Stimulated activated CD4-positive, alpha-beta T cell treated with anti-CD3 and anti-CD28 coated beads, Interleukin-1b, Interleukin-23, amount 100 ng/mL, for 48 hours (primary cell): ENCODE data around the gene TRIM5.
"Not testable (repeated sequence)": the region's sequence is repeated elsewhere in the genome, so short reads cannot be mapped to it uniquely, and the experiment has no call there.

ENCODE experiments used
- DNase-seq: peaks from one replicate; pipeline ENCODE4 v3.0.0-alpha.2; 2020

TRIM5 gene

GRCh38 chr11:5686426-5686825, 1.6 kb upstream of the TRIM5 start:
- DNase-seq, result no peak

- DNase-seq, result no peak
Observed at GRCh38 chr11:5684036-5684645, 733 bp downstream of the TRIM5 start.

GRCh38 chr11:5683620-5684019, 1.3 kb downstream of the TRIM5 start:
- DNase-seq, result peak; percentile 51

DNA sequence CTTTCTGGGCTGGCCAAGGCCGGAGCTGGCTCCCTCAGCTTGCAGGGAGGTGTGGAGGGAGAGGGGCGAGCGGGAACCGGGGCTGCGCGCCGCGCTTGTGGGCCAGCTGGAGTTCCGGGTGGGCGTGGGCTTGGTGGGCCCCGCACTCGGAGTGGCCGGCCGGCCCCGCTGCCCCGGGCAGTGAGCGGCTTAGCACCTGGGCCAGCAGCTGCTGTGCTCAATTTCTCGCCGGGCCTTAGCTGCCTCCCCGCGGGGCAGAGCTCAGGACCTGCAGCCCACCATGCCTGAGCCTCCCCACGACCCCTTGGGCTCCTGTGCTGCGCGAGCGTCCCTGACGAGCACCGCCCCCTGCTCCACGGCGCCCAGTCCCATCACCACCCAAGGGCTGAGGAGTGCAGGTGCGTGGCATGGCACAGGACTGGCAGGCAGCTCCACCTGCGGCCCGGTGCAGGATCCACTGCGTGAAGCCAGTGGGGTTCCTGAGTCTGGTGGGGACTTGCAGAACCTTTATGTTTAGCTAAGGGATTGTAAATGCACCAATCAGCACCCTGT, 1.9 kb downstream of the TRIM5 start:
- DNase-seq, result not testable (repeated sequence)

- DNase-seq, result no peak
Observed at GRCh38 chr11:5679811-5680210, 5.1 kb downstream of the TRIM5 start.

GRCh38 chr11:5674391-5674790, 10.5 kb downstream of the TRIM5 start:
- DNase-seq, result no peak

- no peak for DNase-seq
Observed at GRCh38 chr11:5671831-5672230, 13.0 kb downstream of the TRIM5 start.

- DNase-seq, result no peak
Observed at GRCh38 chr11:5666402-5666793, 18.5 kb downstream of the TRIM5 start.

DNA sequence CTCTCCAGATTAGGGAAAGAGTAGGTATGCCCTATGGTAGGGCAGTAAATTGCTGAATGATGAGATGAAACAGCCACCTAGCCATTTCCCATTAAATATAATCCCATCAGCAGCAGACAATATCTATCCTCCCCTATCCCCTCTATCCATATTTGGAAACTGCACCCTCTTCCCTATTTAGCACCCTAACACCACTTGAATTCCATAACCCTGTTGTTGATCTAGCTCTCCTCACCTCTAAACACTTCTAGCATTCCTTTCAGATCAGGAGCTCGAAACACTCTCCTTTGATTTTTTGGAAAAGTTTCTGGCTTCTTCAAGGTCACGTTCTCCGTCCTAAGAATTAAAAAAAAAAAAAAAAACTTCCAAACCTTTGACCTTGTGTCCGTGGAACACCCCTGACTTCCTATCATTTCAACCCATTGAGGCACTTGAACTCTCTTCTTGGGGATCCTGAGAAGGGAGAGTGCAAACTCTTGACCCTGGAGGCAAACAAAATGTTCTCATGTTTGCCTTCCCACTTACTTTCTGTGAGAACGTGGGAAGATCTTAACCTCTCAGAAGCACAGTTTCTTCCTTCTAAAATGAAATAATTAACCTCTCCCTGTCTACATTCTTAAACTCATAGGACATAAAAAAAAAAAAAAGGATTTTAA, 19.0 kb downstream of the TRIM5 start:
- no peak for DNase-seq

GRCh38 chr11:5665051-5665570, 19.8 kb downstream of the TRIM5 start:
- DNase-seq, result no peak

DNA sequence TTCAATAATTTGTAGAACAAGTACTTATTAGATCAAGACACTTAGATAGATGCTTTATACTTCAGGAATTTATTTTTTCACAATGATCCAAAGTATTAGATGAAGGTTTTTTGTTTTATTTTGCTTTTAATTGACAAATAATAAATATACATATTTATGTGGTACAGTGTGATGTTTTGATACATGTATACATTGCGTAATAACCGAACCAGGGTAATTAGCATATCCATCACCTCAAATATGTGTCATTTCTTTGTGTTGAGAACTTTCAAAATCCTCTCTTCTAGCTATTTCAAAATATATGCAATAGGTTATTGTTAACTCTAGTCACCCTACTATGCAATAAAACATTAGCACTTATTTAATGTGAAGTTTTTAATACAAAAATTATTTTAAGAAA, 21.4 kb downstream of the TRIM5 start:
- DNase-seq, result no peak

DNA sequence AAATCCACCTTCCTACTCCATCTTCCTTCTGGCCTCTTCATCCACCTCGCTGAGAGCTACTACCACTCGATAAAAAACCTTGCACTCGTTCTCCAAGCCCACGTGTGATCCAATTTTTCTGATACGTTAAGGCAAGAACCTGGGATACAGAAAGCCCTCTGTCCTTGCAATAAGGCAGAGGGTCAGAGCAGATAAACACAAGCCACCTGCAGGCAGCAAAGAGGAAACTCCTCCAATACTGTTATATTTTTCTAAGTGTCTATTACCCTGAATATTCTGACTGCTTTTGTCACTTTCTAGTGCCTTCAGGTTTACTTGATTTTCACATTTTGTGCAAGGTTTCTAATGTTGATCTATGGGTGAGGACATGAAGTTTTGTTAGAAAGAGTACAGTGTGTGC, 26.6 kb downstream of the TRIM5 start:
- no peak for DNase-seq

DNA sequence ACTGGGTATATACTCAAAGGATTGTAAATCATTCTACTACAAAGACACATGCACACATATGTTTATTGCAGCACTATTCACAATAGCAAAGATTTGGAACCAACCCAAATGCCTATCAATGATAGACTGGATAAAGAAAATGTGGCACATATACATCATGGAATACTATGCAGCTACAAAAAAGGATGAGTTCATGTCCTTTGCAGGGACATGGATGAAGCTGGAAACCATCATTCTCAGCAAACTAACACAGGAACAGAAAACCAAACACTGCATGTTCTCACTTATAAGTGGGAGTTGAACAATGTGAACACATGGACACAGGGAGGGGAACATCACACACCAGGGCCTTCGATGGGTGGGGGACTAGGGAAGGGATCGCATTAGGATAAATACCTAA, 27.9 kb downstream of the TRIM5 start:
- not testable (repeated sequence) for DNase-seq

GRCh38 chr11:5655474-5655873, 29.4 kb downstream of the TRIM5 start:
- no peak for DNase-seq

- DNase-seq, result no peak
Observed at GRCh38 chr11:5646139-5646538, 38.7 kb downstream of the TRIM5 start.

- no peak for DNase-seq
Observed at GRCh38 chr11:5643585-5643984, 41.3 kb downstream of the TRIM5 start.

DNA sequence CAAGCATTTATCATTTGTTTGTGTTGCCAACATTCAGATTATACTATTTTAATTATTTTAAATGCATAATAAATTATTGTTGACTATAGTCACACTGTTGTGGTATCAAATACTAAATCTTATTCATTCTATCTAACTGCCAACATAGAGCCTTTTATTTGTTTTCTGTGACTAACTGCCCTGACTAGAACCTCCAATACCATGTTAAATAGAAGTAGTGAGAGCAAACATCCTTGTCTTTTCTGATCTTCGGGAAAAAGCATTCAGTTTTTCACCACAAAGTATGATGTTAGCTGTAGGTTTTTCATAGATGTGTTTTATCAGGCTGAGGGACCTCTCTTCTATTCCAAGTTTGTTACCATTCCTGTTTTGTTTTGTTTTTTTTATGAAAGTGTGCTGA, 44.9 kb downstream of the TRIM5 start:
- no peak for DNase-seq

DNA sequence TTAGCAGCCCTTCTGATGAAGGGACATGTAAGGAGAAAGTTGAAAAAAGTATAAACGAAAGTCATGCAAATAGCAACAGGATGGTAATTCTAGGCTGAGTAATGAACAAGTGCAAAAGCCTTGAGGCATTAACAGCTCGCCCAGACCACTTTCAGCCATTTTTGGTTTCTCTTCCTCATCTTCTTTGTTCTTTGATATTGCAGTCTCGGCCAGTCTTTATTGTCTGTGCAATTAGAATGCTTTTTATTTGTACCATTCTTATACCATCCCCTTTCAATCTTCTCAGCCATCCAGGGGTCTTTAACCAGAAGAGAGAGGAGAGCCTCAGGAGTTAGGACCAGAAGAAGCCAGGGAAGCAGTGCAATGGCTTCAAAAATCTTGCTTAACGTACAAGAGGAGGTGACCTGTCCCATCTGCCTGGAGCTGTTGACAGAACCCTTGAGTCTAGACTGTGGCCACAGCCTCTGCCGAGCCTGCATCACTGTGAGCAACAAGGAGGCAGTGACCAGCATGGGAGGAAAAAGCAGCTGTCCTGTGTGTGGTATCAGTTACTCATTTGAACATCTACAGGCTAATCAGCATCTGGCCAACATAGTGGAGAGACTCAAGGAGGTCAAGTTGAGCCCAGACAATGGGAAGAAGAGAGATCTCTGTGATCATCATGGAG, 52.8 kb downstream of the TRIM5 start:
- DNase-seq, result no peak

DNA sequence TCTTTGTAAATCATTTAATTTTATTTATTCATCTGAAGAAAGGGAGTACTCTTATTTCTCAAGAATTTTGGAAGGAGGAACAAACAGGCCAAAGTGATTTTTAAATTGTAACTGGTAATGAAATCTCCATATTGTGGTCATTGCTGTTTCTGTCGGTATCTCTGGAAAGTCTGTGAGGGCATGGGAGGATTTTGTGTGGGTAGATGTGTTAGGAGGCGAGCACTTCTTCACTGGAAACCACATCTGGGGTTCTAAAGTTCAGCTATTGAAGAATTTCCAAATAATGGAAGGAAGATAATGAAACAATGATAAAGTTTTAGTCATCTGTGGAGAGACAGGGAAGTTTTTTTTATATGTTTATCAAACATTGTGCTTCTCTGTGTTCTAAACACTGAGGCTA, 53.5 kb downstream of the TRIM5 start:
- no peak for DNase-seq

GRCh38 chr11:5626196-5626595, 58.7 kb downstream of the TRIM5 start:
- DNase-seq, result no peak

DNA sequence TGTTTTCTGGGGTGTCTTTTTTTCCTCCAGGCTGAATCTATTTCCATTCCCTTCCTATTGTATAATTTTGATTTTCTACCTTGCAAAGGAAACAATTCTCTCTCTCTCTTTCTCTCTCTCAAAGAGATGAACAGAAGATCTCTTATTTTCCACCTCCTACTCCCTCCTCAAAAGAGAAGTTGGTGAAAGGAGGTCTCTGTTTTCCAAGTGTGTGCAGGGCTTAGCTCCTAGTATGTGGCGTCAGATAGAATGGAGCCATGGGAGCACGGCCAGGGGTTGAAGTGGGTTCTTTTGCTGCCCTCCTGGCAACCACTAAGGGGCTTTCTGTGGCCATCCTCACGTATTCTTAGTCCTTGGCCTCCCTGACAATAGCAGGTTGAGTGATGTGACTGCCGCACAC, 59.6 kb downstream of the TRIM5 start:
- DNase-seq, result no peak

- DNase-seq, result peak; percentile 52
Observed at GRCh38 chr11:5624489-5625279, 60.2 kb downstream of the TRIM5 start, which contains the start of gene TRIM34. TRIM34 (plus strand) TSS chr11:5625001; CDS start chr11:5632332, 7,331 bp downstream.

DNA sequence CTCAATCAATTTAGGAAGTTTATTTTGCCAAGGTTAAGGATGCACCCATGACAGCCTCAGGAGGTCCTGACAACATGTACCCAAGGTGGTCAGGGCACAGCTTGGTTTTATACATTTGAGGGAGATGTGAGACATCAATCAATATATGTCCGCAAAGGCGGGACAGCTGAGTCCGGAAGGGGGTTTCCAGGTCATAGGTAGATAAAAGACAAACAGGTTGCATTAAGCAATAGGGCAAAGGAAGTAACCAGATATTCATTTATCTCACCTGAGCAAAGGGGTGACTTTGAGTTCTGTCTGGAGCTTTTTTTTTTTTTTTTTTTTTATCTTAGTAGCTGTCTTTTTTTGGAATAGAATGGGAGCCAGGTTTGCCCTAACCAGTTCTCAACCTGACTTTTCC, 62.1 kb downstream of the TRIM5 start:
- DNase-seq, result no peak
